H9 (cell line): Measurements from ENCODE around the gene PLEKHN1. TPM values are rescaled to one million over a fixed set of nuclear protein-coding genes. Genes with fewer than 3 reads are reported as not detected.

ENCODE experiments used
- DNase-seq: peaks from one replicate; pipeline ENCODE4 v3.0.0-alpha.2; 2017
- H2AFZ ChIP-seq: one replicate; pipeline ENCODE4 v1.6.1; 2013; ENCODE audit warnings: mild to moderate bottlenecking, low read length, control low read depth, moderate library complexity
- H2AK5ac ChIP-seq: 2 replicates; pipeline ENCODE4 v1.6.1; 2013; ENCODE audit warnings: low read length, control low read depth, mixed read lengths; ENCODE audit not compliant: insufficient read length
- H2BK120ac ChIP-seq: one replicate; pipeline ENCODE4 v1.6.1; 2013; ENCODE audit warnings: low read depth, mild to moderate bottlenecking, low read length, control low read depth, inconsistent platforms; ENCODE audit not compliant: poor library complexity, severe bottlenecking
- H2BK12ac ChIP-seq: 2 replicates; pipeline ENCODE4 v1.6.1; 2013; ENCODE audit warnings: low read length, control low read depth, mixed read lengths, low read depth; ENCODE audit not compliant: insufficient read length
- H2BK15ac ChIP-seq: 2 replicates; pipeline ENCODE4 v1.6.1; 2013; ENCODE audit warnings: low read depth, low read length, control low read depth
- H2BK20ac ChIP-seq: one replicate; pipeline ENCODE4 v1.6.1; 2013; ENCODE audit warnings: low read depth, mild to moderate bottlenecking, low read length, control low read depth, inconsistent platforms; ENCODE audit not compliant: poor library complexity, severe bottlenecking
- H2BK5ac ChIP-seq: 2 replicates; pipeline ENCODE4 v1.6.1; 2013; ENCODE audit warnings: low read length, control low read depth, mixed read lengths; ENCODE audit not compliant: insufficient read length
- H3K14ac ChIP-seq: 2 replicates; pipeline ENCODE4 v1.6.1; 2013; ENCODE audit warnings: low read length, control low read depth; ENCODE audit not compliant: insufficient read depth
- H3K18ac ChIP-seq: 2 replicates; pipeline ENCODE4 v1.6.1; 2013; ENCODE audit warnings: low read depth, mild to moderate bottlenecking, mixed read lengths, low read length, control low read depth; ENCODE audit not compliant: insufficient read length
- H3K23ac ChIP-seq: 2 replicates; pipeline ENCODE4 v1.6.1; 2013; ENCODE audit warnings: low read length, control low read depth, mixed read lengths, low read depth; ENCODE audit not compliant: insufficient read length
- H3K23me2 ChIP-seq: 2 replicates; pipeline ENCODE4 v1.6.1; 2013; ENCODE audit warnings: low read depth, mild to moderate bottlenecking, mixed read lengths, low read length, control low read depth; ENCODE audit not compliant: insufficient read length, poor library complexity, severe bottlenecking
- H3K27ac ChIP-seq: 2 replicates; pipeline ENCODE4 v1.5.1; 2013; ENCODE audit warnings: low read length, control low read depth, mixed read lengths, low read depth; ENCODE audit not compliant: insufficient read length
- H3K27me3 ChIP-seq: 2 replicates; pipeline ENCODE4 v1.6.1; 2013; ENCODE audit warnings: low read length, control low read depth, inconsistent platforms; ENCODE audit not compliant: insufficient read depth
- H3K4ac ChIP-seq: 2 replicates; pipeline ENCODE4 v1.6.1; 2013; ENCODE audit warnings: low read depth, mild to moderate bottlenecking, control low read depth, inconsistent platforms, low read length, moderate library complexity
- H3K4me1 ChIP-seq: 2 replicates; pipeline ENCODE4 v1.6.1; 2013; ENCODE audit warnings: low read length, control low read depth, inconsistent platforms; ENCODE audit not compliant: insufficient read depth
- H3K4me2 ChIP-seq: 2 replicates; pipeline ENCODE4 v1.6.1; 2013; ENCODE audit warnings: low read length, control low read depth, mixed read lengths; ENCODE audit not compliant: insufficient read length, insufficient read depth
- H3K56ac ChIP-seq: 2 replicates; pipeline ENCODE4 v1.6.1; 2013; ENCODE audit warnings: low read depth, mild to moderate bottlenecking, mixed read lengths, low read length, control low read depth; ENCODE audit not compliant: insufficient read length
- H3K79me1 ChIP-seq: 2 replicates; pipeline ENCODE4 v1.6.1; 2013; ENCODE audit warnings: low read depth, mild to moderate bottlenecking, moderate library complexity, low read length, control low read depth, inconsistent platforms; ENCODE audit not compliant: insufficient read depth, poor library complexity, severe bottlenecking
- H3K79me2 ChIP-seq: 2 replicates; pipeline ENCODE4 v1.6.1; 2013; ENCODE audit warnings: low read length, control low read depth, inconsistent platforms; ENCODE audit not compliant: insufficient read depth
- H3K9ac ChIP-seq: 2 replicates; pipeline ENCODE4 v1.6.1; 2013; ENCODE audit warnings: low read length, control low read depth, mixed read lengths; ENCODE audit not compliant: insufficient read length; ENCODE audit errors: extremely low read depth
- H3K9me3 ChIP-seq: one replicate; pipeline ENCODE4 v1.6.1; 2013; ENCODE audit warnings: low read depth, low read length, inconsistent platforms; ENCODE audit not compliant: control insufficient read depth
- H3T11ph ChIP-seq: one replicate; pipeline ENCODE4 v1.6.1; 2013; ENCODE audit warnings: mild to moderate bottlenecking, low read length, control low read depth, inconsistent platforms
- H4K20me1 ChIP-seq: one replicate; pipeline ENCODE4 v1.6.1; 2013; ENCODE audit not compliant: control insufficient read depth, insufficient read length, insufficient read depth
- H4K5ac ChIP-seq: 2 replicates; pipeline ENCODE4 v1.6.1; 2013; ENCODE audit warnings: low read depth, mild to moderate bottlenecking, mixed read lengths, low read length, control low read depth; ENCODE audit not compliant: insufficient read length
- H4K8ac ChIP-seq: replicated peaks from 2 replicates; pipeline ENCODE4 v1.6.1; 2013; ENCODE audit warnings: low read length, control low read depth, mixed read lengths, low read depth; ENCODE audit not compliant: insufficient read length
- H4K91ac ChIP-seq: 2 replicates; pipeline ENCODE4 v1.6.1; 2013; ENCODE audit warnings: low read depth, mild to moderate bottlenecking, moderate library complexity, mixed read lengths, low read length, control low read depth; ENCODE audit not compliant: insufficient read length
- H3K27ac Mint-ChIP-seq, 3 experiments: 2 replicates in 2 of 3; 3 replicates in 1 of 3; pipeline ENCODE4 v1.8.0; 2020 to 2021; ENCODE audit warnings: mixed read lengths in 3 of 3, mild to moderate bottlenecking in 1 of 3, moderate library complexity in 1 of 3
- H3K27me3 Mint-ChIP-seq: 2 replicates; pipeline ENCODE4 v1.8.0; 2021; ENCODE audit warnings: low read depth, mild to moderate bottlenecking, moderate library complexity, mixed read lengths
- H3K36me3 Mint-ChIP-seq, 3 experiments: 2 replicates in 2 of 3; 3 replicates in 1 of 3; pipeline ENCODE4 v1.8.0; 2020 to 2021; ENCODE audit warnings: low read depth in 3 of 3, mixed read lengths in 3 of 3; ENCODE audit not compliant: insufficient read depth in 1 of 3
- H3K4me1 Mint-ChIP-seq, 2 experiments: 2 replicates each; pipeline ENCODE4 v1.8.0; 2020; ENCODE audit warnings: mixed read lengths in 2 of 2
- H3K4me3 Mint-ChIP-seq, 2 experiments: 2 replicates in 1 of 2; 3 replicates in 1 of 2; pipeline ENCODE4 v1.8.0; 2020 to 2021; ENCODE audit warnings: mild to moderate bottlenecking in 2 of 2, mixed read lengths in 2 of 2, moderate library complexity in 1 of 2
- H3K9me3 Mint-ChIP-seq, 2 experiments: 2 replicates in 1 of 2; 3 replicates in 1 of 2; pipeline ENCODE4 v1.8.0; 2020; ENCODE audit warnings: mild to moderate bottlenecking in 2 of 2, mixed read lengths in 2 of 2, moderate library complexity in 1 of 2
- WGBS: extraction: QIAGEN DNeasy Blood & Tissue Kit; methylation state at CpG from one replicate; pipeline ENCODE4 v1.1.7; 2013; ENCODE audit warnings: missing lambda C conversion rate, low lambda C conversion rate, mixed read lengths; ENCODE audit not compliant: insufficient read length; ENCODE audit errors: extremely low coverage; 5-methylcytosine and 5-hydroxymethylcytosine counted together
- total RNA-seq: library from RNA; stranded (reverse); gene quantifications from 2 replicates; pipeline ENCODE4 v1.2.1, GENCODE V29; 2021
- TF ChIP-seq, protein P1 (sequence below): fragments of 200-600 bp; sonication (generic); conservative IDR thresholded peaks from 3 replicates; pipeline ENCODE4 v1.8.0; 2021; ENCODE audit warnings: antibody characterized with exemption, mild to moderate bottlenecking

The PLEKHN1 gene
- total RNA-seq, 1 experiment from 2014 or later: 3.0 TPM

DNA sequence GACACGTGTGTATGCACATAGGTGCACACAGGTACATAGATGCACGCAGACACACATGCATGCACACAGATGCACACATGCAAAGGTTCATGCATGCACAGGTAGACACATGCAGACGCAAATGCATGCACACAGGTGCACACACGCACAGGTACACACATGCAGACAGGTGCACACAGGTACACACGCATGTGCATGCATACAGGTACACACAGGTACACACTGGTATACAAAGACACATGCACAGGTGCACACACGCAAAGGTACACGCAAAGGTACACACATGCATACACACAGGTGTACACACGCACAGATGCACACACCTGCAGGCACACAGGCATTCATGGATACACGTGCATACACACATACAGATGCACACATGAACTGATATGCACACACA, 16.0 kb upstream of the PLEKHN1 start:
- Histone ChIP-seq H3K4me1 (no peaks in the 10 kb centered on the region), H3K27me3 (no peaks in the 10 kb centered on the region), H3T11ph (no peak overlapping the region), H2BK5ac (no peak overlapping the region), H3K23ac (no peak overlapping the region), H2AFZ (no peak overlapping the region), H3K4me2 (no peak overlapping the region), H3K14ac (no peak overlapping the region), H3K79me1 (no peaks in the 10 kb centered on the region), H4K8ac (no peak overlapping the region), H4K20me1 (no peaks in the 10 kb centered on the region), H2BK120ac (no peak overlapping the region), H2BK15ac (no peak overlapping the region), H2BK20ac (no peak overlapping the region), H4K91ac (no peak overlapping the region), H2BK12ac (no peak overlapping the region), H3K4ac (no peak overlapping the region), H3K9me3 (no peaks in the 10 kb centered on the region), H3K18ac (no peak overlapping the region), H4K5ac (no peak overlapping the region), H3K9ac (no peak overlapping the region), H2AK5ac (no peak overlapping the region), H3K79me2 (no peaks in the 10 kb centered on the region), H3K27ac (no peak overlapping the region), H3K23me2 (no peaks in the 10 kb centered on the region), H3K56ac (no peak overlapping the region)
- H3K4me1 Mint-ChIP-seq: peaks cover 0 to 5% of the 10 kb centered on the region in 2 experiments; a peak in 1 of 4 replicates
- no peak for DNase-seq
- H3K27me3 Mint-ChIP-seq: no peaks in the 10 kb centered on the region
- H3K36me3 Mint-ChIP-seq: peaks cover 43 to 85% (median 80%) of the 10 kb centered on the region in 3 experiments; a peak in 6 of 7 replicates
- TF ChIP-seq, protein P1, sequence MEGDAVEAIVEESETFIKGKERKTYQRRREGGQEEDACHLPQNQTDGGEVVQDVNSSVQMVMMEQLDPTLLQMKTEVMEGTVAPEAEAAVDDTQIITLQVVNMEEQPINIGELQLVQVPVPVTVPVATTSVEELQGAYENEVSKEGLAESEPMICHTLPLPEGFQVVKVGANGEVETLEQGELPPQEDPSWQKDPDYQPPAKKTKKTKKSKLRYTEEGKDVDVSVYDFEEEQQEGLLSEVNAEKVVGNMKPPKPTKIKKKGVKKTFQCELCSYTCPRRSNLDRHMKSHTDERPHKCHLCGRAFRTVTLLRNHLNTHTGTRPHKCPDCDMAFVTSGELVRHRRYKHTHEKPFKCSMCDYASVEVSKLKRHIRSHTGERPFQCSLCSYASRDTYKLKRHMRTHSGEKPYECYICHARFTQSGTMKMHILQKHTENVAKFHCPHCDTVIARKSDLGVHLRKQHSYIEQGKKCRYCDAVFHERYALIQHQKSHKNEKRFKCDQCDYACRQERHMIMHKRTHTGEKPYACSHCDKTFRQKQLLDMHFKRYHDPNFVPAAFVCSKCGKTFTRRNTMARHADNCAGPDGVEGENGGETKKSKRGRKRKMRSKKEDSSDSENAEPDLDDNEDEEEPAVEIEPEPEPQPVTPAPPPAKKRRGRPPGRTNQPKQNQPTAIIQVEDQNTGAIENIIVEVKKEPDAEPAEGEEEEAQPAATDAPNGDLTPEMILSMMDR: no peak
- no peak overlapping the region for H3K27ac Mint-ChIP-seq
- no peak overlapping the region for H3K4me3 Mint-ChIP-seq
- no CpG with 5 or more reads among the region's 9 CpGs for WGBS
- H3K9me3 Mint-ChIP-seq: no peaks in the 10 kb centered on the region; a peak in 2 of 5 replicates
